ENCODE measurements around the gene TRIM9.

The TRIM9 gene

GRCh38 chr14:51044961-51045360, 49.9 kb downstream of the TRIM9 start:
- TF ChIP-seq CTCF (IDR thresholded peaks at IDR 0.05), result no peak

GRCh38 chr14:51041883-51042282, 53.0 kb downstream of the TRIM9 start:
- TF ChIP-seq CTCF (IDR thresholded peaks at IDR 0.05), result no peak

- TF ChIP-seq CTCF (IDR thresholded peaks at IDR 0.05), result no peak
These were observed 53.8 kb downstream of the TRIM9 start for GRCh38 chr14:51041108-51041531.

- TF ChIP-seq CTCF (IDR thresholded peaks at IDR 0.05), result no peak
These were observed 55.7 kb downstream of the TRIM9 start for GRCh38 chr14:51039252-51039651.

GRCh38 chr14:51035611-51036192, 59.2 kb downstream of the TRIM9 start:
- TF ChIP-seq CTCF (IDR thresholded peaks at IDR 0.05), result no peak

GRCh38 chr14:51028851-51029754, 65.8 kb downstream of the TRIM9 start:
- TF ChIP-seq CTCF (IDR thresholded peaks at IDR 0.05), result no peak

- TF ChIP-seq CTCF (IDR thresholded peaks at IDR 0.05), result no peak
These were observed 66.5 kb downstream of the TRIM9 start for GRCh38 chr14:51028361-51028760.

Data from LNCAP (cell line).